ENCODE data around the gene KRTAP4-9. TPM values are rescaled to one million over a fixed set of nuclear protein-coding genes. Genes with fewer than 3 reads are reported as not detected.
"Not testable (repeated sequence)": the region's sequence is repeated elsewhere in the genome, so short reads cannot be mapped to it uniquely, and the experiment has no call there.

Gene KRTAP4-9
- polyA plus RNA-seq, 2 donors: not detected

GRCh38 chr17:41108728-41109386 is 3.7 kb downstream of the KRTAP4-9 start:
- not testable (repeated sequence) for H3K9me3 ChIP-seq (ENCODE audit: control insufficient read depth in 2 of 2, insufficient read depth in 1 of 2, low read depth in 1 of 2, low read length in 1 of 2); H3K4me1 ChIP-seq (ENCODE audit: control insufficient read depth in 2 of 2, insufficient read depth in 2 of 2, low read length in 1 of 2); H3K27ac ChIP-seq (ENCODE audit: low read depth in 2 of 2, low read length in 1 of 2); H3K4me3 ChIP-seq (ENCODE audit: low read depth in 1 of 2, low read length in 2 of 2); H3K36me3 ChIP-seq (ENCODE audit: control insufficient read depth in 2 of 2, insufficient read depth in 2 of 2, low read length in 1 of 2); H3K27me3 ChIP-seq (ENCODE audit: control insufficient read depth in 1 of 2, insufficient read depth in 2 of 2, low read length in 2 of 2)
- 6 to 19% methylated on average over 1 of the region's 1 CpG for WGBS, 2 donors

- no peaks in the 10 kb centered on the region for H3K9me3 ChIP-seq (ENCODE audit: control insufficient read depth in 2 of 2, insufficient read depth in 1 of 2, low read depth in 1 of 2, low read length in 1 of 2)
- H3K4me3 ChIP-seq (ENCODE audit: low read depth in 1 of 2, low read length in 2 of 2): no peak overlapping the region
- no peaks in the 10 kb centered on the region for H3K4me1 ChIP-seq (ENCODE audit: control insufficient read depth in 2 of 2, insufficient read depth in 2 of 2, low read length in 1 of 2)
- H3K27ac ChIP-seq (ENCODE audit: low read depth in 2 of 2, low read length in 1 of 2): no peak overlapping the region
- H3K36me3 ChIP-seq (ENCODE audit: control insufficient read depth in 2 of 2, insufficient read depth in 2 of 2, low read length in 1 of 2): no peaks in the 10 kb centered on the region
- WGBS, 2 donors: 78 to 81% methylated on average over 2 of the region's 2 CpGs
- no peaks in the 10 kb centered on the region for H3K27me3 ChIP-seq (ENCODE audit: control insufficient read depth in 1 of 2, insufficient read depth in 2 of 2, low read length in 2 of 2)
Observed at GRCh38 chr17:41111151-41111885, 6.1 kb downstream of the KRTAP4-9 start.

GRCh38 chr17:41116297-41116696 is 11.1 kb downstream of the KRTAP4-9 start:
- Histone ChIP-seq H3K36me3 (ENCODE audit: control insufficient read depth in 2 of 2, insufficient read depth in 2 of 2, low read length in 1 of 2) (no peaks in the 10 kb centered on the region), H3K27ac (ENCODE audit: low read depth in 2 of 2, low read length in 1 of 2) (no peak overlapping the region), H3K4me1 (ENCODE audit: control insufficient read depth in 2 of 2, insufficient read depth in 2 of 2, low read length in 1 of 2) (no peaks in the 10 kb centered on the region), H3K4me3 (ENCODE audit: low read depth in 1 of 2, low read length in 2 of 2) (no peak overlapping the region), H3K9me3 (ENCODE audit: control insufficient read depth in 2 of 2, insufficient read depth in 1 of 2, low read depth in 1 of 2, low read length in 1 of 2) (no peaks in the 10 kb centered on the region), H3K27me3 (ENCODE audit: control insufficient read depth in 1 of 2, insufficient read depth in 2 of 2, low read length in 2 of 2) (no peaks in the 10 kb centered on the region)
- 54 to 67% methylated on average over 5 of the region's 5 CpGs for WGBS, 2 donors

GRCh38 chr17:41117846-41118386 is 12.7 kb downstream of the KRTAP4-9 start, which contains the start of gene KRTAP4-11:
Gene KRTAP4-11 (minus strand): TSS chr17:41118373. CDS start chr17:41118315, 58 bp downstream.
- not testable (repeated sequence) for H3K36me3 ChIP-seq (ENCODE audit: control insufficient read depth in 2 of 2, insufficient read depth in 2 of 2, low read length in 1 of 2); H3K9me3 ChIP-seq (ENCODE audit: control insufficient read depth in 2 of 2, insufficient read depth in 1 of 2, low read depth in 1 of 2, low read length in 1 of 2); H3K27me3 ChIP-seq (ENCODE audit: control insufficient read depth in 1 of 2, insufficient read depth in 2 of 2, low read length in 2 of 2); H3K4me1 ChIP-seq (ENCODE audit: control insufficient read depth in 2 of 2, insufficient read depth in 2 of 2, low read length in 1 of 2); H3K4me3 ChIP-seq (ENCODE audit: low read depth in 1 of 2, low read length in 2 of 2); H3K27ac ChIP-seq (ENCODE audit: low read depth in 2 of 2, low read length in 1 of 2)
- WGBS, 2 donors: 77 to 84% methylated on average over 9 to 10 of the region's 10 CpGs

- H3K9me3 ChIP-seq (ENCODE audit: control insufficient read depth in 2 of 2, insufficient read depth in 1 of 2, low read depth in 1 of 2, low read length in 1 of 2): no peaks in the 10 kb centered on the region
- H3K36me3 ChIP-seq (ENCODE audit: control insufficient read depth in 2 of 2, insufficient read depth in 2 of 2, low read length in 1 of 2): no peaks in the 10 kb centered on the region
- H3K27ac ChIP-seq (ENCODE audit: low read depth in 2 of 2, low read length in 1 of 2): no peak overlapping the region
- WGBS, 2 donors: 76 to 81% methylated on average over 4 of the region's 4 CpGs
- no peak overlapping the region for H3K4me3 ChIP-seq (ENCODE audit: low read depth in 1 of 2, low read length in 2 of 2)
- no peaks in the 10 kb centered on the region for H3K4me1 ChIP-seq (ENCODE audit: control insufficient read depth in 2 of 2, insufficient read depth in 2 of 2, low read length in 1 of 2)
- H3K27me3 ChIP-seq (ENCODE audit: control insufficient read depth in 1 of 2, insufficient read depth in 2 of 2, low read length in 2 of 2): no peaks in the 10 kb centered on the region
Observed at GRCh38 chr17:41118721-41119120, 13.5 kb downstream of the KRTAP4-9 start.

- not testable (repeated sequence) for H3K27me3 ChIP-seq (ENCODE audit: control insufficient read depth in 1 of 2, insufficient read depth in 2 of 2, low read length in 2 of 2); H3K27ac ChIP-seq (ENCODE audit: low read depth in 2 of 2, low read length in 1 of 2); H3K4me1 ChIP-seq (ENCODE audit: control insufficient read depth in 2 of 2, insufficient read depth in 2 of 2, low read length in 1 of 2); H3K9me3 ChIP-seq (ENCODE audit: control insufficient read depth in 2 of 2, insufficient read depth in 1 of 2, low read depth in 1 of 2, low read length in 1 of 2); H3K36me3 ChIP-seq (ENCODE audit: control insufficient read depth in 2 of 2, insufficient read depth in 2 of 2, low read length in 1 of 2); H3K4me3 ChIP-seq (ENCODE audit: low read depth in 1 of 2, low read length in 2 of 2)
- 52 to 58% methylated on average over 11 of the region's 11 CpGs for WGBS, 2 donors
Observed at GRCh38 chr17:41119696-41120690, 14.8 kb downstream of the KRTAP4-9 start.

GRCh38 chr17:41121742-41122141 is 16.6 kb downstream of the KRTAP4-9 start:
- WGBS, 2 donors: 80 to 91% methylated on average over 2 of the region's 2 CpGs
- Histone ChIP-seq H3K27me3 (ENCODE audit: control insufficient read depth in 1 of 2, insufficient read depth in 2 of 2, low read length in 2 of 2) (no peaks in the 10 kb centered on the region), H3K36me3 (ENCODE audit: control insufficient read depth in 2 of 2, insufficient read depth in 2 of 2, low read length in 1 of 2) (no peaks in the 10 kb centered on the region), H3K9me3 (ENCODE audit: control insufficient read depth in 2 of 2, insufficient read depth in 1 of 2, low read depth in 1 of 2, low read length in 1 of 2) (no peaks in the 10 kb centered on the region), H3K4me1 (ENCODE audit: control insufficient read depth in 2 of 2, insufficient read depth in 2 of 2, low read length in 1 of 2) (no peaks in the 10 kb centered on the region), H3K4me3 (ENCODE audit: low read depth in 1 of 2, low read length in 2 of 2) (no peak overlapping the region), H3K27ac (ENCODE audit: low read depth in 2 of 2, low read length in 1 of 2) (no peak overlapping the region)

- H3K36me3 ChIP-seq (ENCODE audit: control insufficient read depth in 2 of 2, insufficient read depth in 2 of 2, low read length in 1 of 2); H3K27me3 ChIP-seq (ENCODE audit: control insufficient read depth in 1 of 2, insufficient read depth in 2 of 2, low read length in 2 of 2); H3K27ac ChIP-seq (ENCODE audit: low read depth in 2 of 2, low read length in 1 of 2); H3K4me1 ChIP-seq (ENCODE audit: control insufficient read depth in 2 of 2, insufficient read depth in 2 of 2, low read length in 1 of 2); H3K4me3 ChIP-seq (ENCODE audit: low read depth in 1 of 2, low read length in 2 of 2); H3K9me3 ChIP-seq (ENCODE audit: control insufficient read depth in 2 of 2, insufficient read depth in 1 of 2, low read depth in 1 of 2, low read length in 1 of 2): not testable (repeated sequence)
- WGBS, 2 donors: 81 to 90% methylated on average over 8 to 12 of the region's 12 CpGs
Observed at GRCh38 chr17:41123292-41123990, 18.3 kb downstream of the KRTAP4-9 start.

GRCh38 chr17:41123991-41124371 is 18.8 kb downstream of the KRTAP4-9 start, which contains the start of gene KRTAP4-12:
Gene KRTAP4-12 (minus strand): TSS chr17:41124182. CDS start chr17:41124122, 60 bp downstream.
- not testable (repeated sequence) for H3K9me3 ChIP-seq (ENCODE audit: control insufficient read depth in 2 of 2, insufficient read depth in 1 of 2, low read depth in 1 of 2, low read length in 1 of 2); H3K4me3 ChIP-seq (ENCODE audit: low read depth in 1 of 2, low read length in 2 of 2); H3K4me1 ChIP-seq (ENCODE audit: control insufficient read depth in 2 of 2, insufficient read depth in 2 of 2, low read length in 1 of 2); H3K36me3 ChIP-seq (ENCODE audit: control insufficient read depth in 2 of 2, insufficient read depth in 2 of 2, low read length in 1 of 2); H3K27ac ChIP-seq (ENCODE audit: low read depth in 2 of 2, low read length in 1 of 2); H3K27me3 ChIP-seq (ENCODE audit: control insufficient read depth in 1 of 2, insufficient read depth in 2 of 2, low read length in 2 of 2)
- WGBS, 2 donors: 83 to 85% methylated on average over 3 of the region's 3 CpGs

Data from esophagus (tissue), 2 donors.